Mucosa of descending colon (tissue), 3 donors: ENCODE measurements around the gene BGN. TPM values are rescaled to one million over a fixed set of nuclear protein-coding genes. Genes with fewer than 3 reads are reported as not detected.

ENCODE experiments used
- ATAC-seq: fragments of 200-7000 bp; cut with Tn5 transposase; one replicate; pipeline ENCODE4 v1.9.1; 2020; ENCODE audit warnings: mild to moderate bottlenecking, moderate library complexity
- DNase-seq, 3 donors: peaks; one replicate each; pipeline ENCODE4 v3.0.0-alpha.2; 2020
- H3K36me3 ChIP-seq: fragments of 200-600 bp; one replicate; pipeline ENCODE4 v1.8.0; 2021; ENCODE audit warnings: low read depth, mild to moderate bottlenecking
- H3K4me1 ChIP-seq: fragments of 200-600 bp; one replicate; pipeline ENCODE4 v1.8.0; 2021; ENCODE audit warnings: low read depth, mild to moderate bottlenecking
- H3K4me3 ChIP-seq: fragments of 200-600 bp; one replicate; pipeline ENCODE4 v1.8.0; 2021; ENCODE audit warnings: mild to moderate bottlenecking
- H3K9me3 ChIP-seq: fragments of 200-600 bp; one replicate; pipeline ENCODE4 v1.8.0; 2021; ENCODE audit warnings: mild to moderate bottlenecking
- intact Hi-C, 2 donors: fragments of 100-400 bp; cut with DNase I in 1 of 2; cut with micrococcal nuclease in 1 of 2; formaldehyde crosslinking; loops; one replicate each; pipeline versions ENCODE4 v1.11.0 to v1.11.1; 2022; cut with DNase I, micrococcal nuclease
- total RNA-seq, 3 donors: library from RNA; stranded (reverse); fragmentation: NEBNext Ultra II Directional in 2 of 3; extraction: Animal tissue kit (Norgen Biotek cat#: 25700) in 2 of 3; gene quantifications; one replicate each; pipeline versions ENCODE4 v1.2.1 to v1.2.4, GENCODE V29; 2021 to 2023
- TF ChIP-seq, protein P1 (sequence below): fragments of 200-600 bp; IDR thresholded peaks from one replicate; pipeline ENCODE4 v1.8.0; 2022; ENCODE audit warnings: antibody characterized with exemption, mild to moderate bottlenecking
- donor health status: DM: no; HTN: no; CAD: no; lungs with moderate emphysema.
- donor health status: DM: no; HTN: no; CAD: no.
- donor health status: DM: no; HTN: yes; CAD: no.

BGN gene
- total RNA-seq, 3 donors from 2014 or later: 3.5 to 21.8 (median 10.1) TPM

DNA sequence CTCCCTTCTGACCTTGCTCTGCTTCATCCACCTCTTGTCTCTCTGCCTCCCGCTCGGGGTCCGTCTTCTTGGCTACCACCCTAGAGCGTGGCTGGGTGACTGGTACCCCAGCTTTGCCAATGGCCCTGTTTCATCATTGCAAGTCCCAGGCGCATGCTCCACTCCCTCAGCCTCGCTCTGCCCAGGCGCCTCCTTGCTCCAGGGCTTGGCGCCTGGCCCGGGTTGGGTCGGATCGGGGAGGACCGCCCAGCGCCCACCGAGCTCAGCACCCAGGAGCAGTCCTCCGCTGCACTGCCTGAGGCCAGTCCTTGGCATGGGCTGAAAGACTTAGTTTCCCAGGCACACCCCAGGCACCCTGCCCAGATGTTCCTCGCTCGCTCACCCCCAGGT lies 577 bp downstream of the BGN start:
- H3K4me1 ChIP-seq: no peaks in the 10 kb centered on the region
- intact Hi-C loops: loop anchor here in 1 of 2 donors (10.0 kb wide), 1 partner anchor 461 kb away; no protein-coding TSS in a partner anchor
- no peak for ATAC-seq
- no peak for DNase-seq
- TF ChIP-seq, protein P1, sequence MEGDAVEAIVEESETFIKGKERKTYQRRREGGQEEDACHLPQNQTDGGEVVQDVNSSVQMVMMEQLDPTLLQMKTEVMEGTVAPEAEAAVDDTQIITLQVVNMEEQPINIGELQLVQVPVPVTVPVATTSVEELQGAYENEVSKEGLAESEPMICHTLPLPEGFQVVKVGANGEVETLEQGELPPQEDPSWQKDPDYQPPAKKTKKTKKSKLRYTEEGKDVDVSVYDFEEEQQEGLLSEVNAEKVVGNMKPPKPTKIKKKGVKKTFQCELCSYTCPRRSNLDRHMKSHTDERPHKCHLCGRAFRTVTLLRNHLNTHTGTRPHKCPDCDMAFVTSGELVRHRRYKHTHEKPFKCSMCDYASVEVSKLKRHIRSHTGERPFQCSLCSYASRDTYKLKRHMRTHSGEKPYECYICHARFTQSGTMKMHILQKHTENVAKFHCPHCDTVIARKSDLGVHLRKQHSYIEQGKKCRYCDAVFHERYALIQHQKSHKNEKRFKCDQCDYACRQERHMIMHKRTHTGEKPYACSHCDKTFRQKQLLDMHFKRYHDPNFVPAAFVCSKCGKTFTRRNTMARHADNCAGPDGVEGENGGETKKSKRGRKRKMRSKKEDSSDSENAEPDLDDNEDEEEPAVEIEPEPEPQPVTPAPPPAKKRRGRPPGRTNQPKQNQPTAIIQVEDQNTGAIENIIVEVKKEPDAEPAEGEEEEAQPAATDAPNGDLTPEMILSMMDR: no peak
- no peak overlapping the region for H3K4me3 ChIP-seq
- no peaks in the 10 kb centered on the region for H3K9me3 ChIP-seq
- H3K36me3 ChIP-seq: no peaks in the 10 kb centered on the region

DNA sequence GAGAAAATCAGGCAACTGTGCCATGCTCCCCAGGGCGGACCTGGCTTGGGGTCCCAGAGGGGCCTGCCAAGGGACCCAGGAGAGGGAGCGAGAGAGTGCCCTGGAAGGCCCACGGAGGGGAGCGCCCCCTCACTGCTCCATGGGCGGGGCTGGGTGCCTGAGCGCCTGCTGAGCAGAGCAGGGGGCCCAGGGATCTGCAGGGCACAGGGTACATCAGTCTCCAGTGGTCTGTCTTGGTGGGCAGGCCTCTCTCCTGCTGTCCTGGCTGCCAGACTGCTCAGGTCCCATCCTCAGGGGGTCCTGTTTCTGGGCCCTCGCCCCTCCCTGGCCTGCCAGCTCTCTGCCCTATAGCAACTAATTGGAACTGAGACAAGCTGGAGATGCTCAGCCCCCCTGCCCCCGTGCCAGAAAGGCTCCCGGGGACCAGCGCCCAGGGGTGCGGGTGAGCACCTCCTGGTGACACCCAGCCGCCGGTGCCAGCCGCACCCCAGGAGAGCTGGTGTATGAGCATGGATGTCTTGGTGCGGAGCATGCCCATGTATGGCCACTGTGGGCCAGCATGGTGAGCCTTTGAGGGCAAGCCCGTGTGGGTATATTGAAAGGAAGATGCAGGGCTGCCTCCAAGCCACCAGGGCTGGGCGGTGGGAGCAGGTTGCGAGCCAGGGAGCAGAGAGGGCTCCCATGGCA lies 1.3 kb downstream of the BGN start:
- Histone ChIP-seq H3K36me3 (no peaks in the 10 kb centered on the region), H3K4me1 (no peaks in the 10 kb centered on the region), H3K9me3 (no peaks in the 10 kb centered on the region), H3K4me3 (no peak overlapping the region)
- TF ChIP-seq, protein P1: no peak
- DNase-seq: no peak
- ATAC-seq: no peak
- intact Hi-C loops: loop anchor here in 1 of 2 donors (10.0 kb wide), 1 partner anchor 461 kb away; no protein-coding TSS in a partner anchor

DNA sequence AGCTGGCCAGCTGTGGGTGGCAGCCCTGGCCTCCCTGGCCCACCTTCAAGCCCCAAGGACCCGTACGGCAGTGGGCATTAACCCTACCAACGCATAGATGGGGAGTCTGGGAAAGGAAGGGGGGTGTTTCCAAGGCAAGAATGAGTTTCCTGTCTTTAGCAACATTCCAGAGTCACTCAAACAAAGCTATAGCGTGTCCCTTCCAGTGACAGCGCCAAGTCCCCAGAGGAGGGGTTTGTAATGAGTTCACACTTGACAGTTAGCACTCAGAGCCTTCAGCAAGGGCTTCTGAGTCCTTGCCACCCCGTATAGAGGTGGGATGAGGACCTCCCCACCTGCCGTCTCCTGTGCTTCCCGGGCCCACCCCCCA lies 1.8 kb downstream of the BGN start:
- Histone ChIP-seq H3K9me3 (no peaks in the 10 kb centered on the region), H3K4me3 (no peak overlapping the region), H3K4me1 (no peaks in the 10 kb centered on the region), H3K36me3 (no peaks in the 10 kb centered on the region)
- TF ChIP-seq, protein P1: no peak
- intact Hi-C loops: loop anchor here in 1 of 2 donors (10.0 kb wide), 1 partner anchor 462 kb away; no protein-coding TSS in a partner anchor
- DNase-seq (no peak), ATAC-seq (no peak)

DNA sequence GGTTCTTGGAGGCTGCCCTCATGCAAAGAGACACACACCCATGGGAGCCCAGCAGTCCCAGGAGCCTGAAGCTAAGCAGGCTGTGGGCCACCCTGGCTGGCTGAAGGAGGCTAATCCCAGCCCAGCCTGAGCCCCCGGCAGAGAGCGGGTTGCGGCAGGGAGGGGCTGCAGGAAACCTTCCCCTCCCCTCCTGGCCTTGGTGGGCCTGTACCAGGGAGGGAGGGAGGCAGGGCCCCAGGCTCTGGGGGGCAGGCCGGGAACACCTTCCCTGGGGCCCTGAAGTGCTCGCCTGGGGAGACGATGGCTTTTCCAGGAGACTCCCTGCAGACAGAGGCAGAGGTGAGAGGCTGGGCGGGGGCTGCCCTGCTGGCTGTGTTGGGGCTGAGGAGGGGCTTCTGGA lies 3.7 kb downstream of the BGN start:
- no peak overlapping the region for H3K4me3 ChIP-seq
- TF ChIP-seq, protein P1: no peak
- ATAC-seq: no peak

DNA sequence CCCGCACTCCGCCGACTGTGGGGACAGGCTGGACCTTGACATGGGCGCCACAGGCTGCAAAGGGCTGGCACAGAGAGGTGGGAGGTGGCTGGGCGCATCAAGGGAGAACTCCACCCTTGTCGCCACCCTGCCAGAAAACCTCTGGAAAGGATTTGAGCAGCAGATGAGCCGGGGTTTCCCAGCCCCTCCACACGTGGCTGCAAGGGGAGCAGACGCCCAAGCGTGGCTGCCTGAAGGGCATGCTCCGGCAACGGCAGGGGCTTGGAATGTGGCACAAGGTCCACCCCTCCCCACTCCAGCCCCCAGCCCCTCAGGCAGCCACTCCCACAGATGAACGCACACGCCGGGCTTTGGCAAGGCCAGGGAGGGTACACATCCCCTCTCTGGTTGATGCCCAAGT lies 4.6 kb downstream of the BGN start:
- no peak for DNase-seq
- TF ChIP-seq, protein P1: no peak
- Histone ChIP-seq H3K9me3 (no peaks in the 10 kb centered on the region), H3K36me3 (no peaks in the 10 kb centered on the region), H3K4me3 (no peak overlapping the region), H3K4me1 (no peaks in the 10 kb centered on the region)
- no peak for ATAC-seq
- intact Hi-C loops: loop anchor here in 1 of 2 donors (10.0 kb wide), 1 partner anchor 465 kb away; no protein-coding TSS in a partner anchor

More for the DNA sequence above, 3.7 kb downstream of the BGN start:
- Histone ChIP-seq H3K4me1 (no peaks in the 10 kb centered on the region), H3K9me3 (no peaks in the 10 kb centered on the region), H3K36me3 (no peaks in the 10 kb centered on the region)
- DNase-seq: no peak
- intact Hi-C loops: loop anchor here in 1 of 2 donors (10.0 kb wide), 1 partner anchor 464 kb away; no protein-coding TSS in a partner anchor
